ENCODE results near the gene TRAPPC14. TPM values are rescaled to one million over a fixed set of nuclear protein-coding genes. Genes with fewer than 3 reads are reported as not detected.
A peak's percentile ranks its signal among the peaks of the same experiment; 100 is the strongest.

The TRAPPC14 gene
- total RNA-seq, 1 donor from 2014 or later: 14.9 TPM

DNA sequence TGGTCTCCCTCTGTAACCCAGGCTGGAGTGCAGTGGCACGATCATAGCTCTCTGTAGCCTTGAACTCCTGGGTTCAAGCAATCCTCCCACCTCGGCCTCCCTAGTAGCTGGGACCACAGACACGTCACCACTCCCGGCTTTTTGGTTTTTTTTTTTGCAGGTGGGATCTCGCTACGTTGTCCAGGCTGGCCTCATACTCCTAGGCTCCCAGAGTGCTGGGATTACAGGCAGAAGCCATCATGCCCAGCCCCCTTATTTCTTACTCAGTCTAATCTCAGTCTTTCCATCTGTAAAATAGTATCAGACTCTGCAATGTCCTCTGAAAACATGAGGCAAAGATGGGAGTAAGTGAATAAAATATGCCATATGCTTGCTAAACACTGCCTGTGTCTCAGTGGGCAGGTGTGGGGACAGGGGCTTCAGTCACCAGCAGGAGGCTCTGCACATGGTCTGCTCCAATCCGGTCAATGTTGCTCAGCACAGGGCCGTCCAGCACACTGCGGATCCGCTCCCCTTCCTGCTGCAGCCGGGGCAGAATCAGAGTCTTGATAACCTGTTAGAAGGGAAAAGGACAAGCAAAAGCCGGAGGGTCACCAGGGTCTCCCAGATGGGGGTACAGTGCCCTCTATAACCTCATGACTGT is 48.9 kb downstream of the TRAPPC14 start:
- DNase-seq (ENCODE audit: low read depth): no peak
- TF ChIP-seq, protein P1, sequence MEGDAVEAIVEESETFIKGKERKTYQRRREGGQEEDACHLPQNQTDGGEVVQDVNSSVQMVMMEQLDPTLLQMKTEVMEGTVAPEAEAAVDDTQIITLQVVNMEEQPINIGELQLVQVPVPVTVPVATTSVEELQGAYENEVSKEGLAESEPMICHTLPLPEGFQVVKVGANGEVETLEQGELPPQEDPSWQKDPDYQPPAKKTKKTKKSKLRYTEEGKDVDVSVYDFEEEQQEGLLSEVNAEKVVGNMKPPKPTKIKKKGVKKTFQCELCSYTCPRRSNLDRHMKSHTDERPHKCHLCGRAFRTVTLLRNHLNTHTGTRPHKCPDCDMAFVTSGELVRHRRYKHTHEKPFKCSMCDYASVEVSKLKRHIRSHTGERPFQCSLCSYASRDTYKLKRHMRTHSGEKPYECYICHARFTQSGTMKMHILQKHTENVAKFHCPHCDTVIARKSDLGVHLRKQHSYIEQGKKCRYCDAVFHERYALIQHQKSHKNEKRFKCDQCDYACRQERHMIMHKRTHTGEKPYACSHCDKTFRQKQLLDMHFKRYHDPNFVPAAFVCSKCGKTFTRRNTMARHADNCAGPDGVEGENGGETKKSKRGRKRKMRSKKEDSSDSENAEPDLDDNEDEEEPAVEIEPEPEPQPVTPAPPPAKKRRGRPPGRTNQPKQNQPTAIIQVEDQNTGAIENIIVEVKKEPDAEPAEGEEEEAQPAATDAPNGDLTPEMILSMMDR (conservative IDR thresholded peaks at IDR 0.05; ENCODE audit: low read depth, low read length): peak; percentile 28
- no peak overlapping the region for H3K4me3 ChIP-seq (ENCODE audit: low read depth, low read length)

DNA sequence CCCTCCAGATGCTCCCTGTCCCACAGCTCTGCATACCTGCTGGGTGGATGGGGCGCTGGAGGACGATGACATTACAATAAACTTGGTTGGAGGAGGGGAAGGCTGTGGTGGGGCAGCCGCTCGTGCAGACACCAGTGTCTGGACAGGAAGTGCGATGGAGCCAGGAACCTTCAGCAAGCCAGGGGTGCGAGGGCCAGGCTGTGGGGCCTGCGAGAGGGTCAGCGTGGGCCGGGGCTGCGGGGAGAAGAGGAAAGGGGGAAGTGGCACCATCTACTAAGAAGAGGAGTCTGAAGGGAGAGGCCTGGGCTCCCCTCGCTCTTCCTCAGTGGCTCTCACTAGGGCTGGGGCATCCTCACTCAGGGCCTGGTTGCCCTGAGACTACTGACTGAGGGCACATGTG is 50.6 kb downstream of the TRAPPC14 start:
- TF ChIP-seq, protein P1 (conservative IDR thresholded peaks at IDR 0.05; ENCODE audit: low read depth, low read length): no peak
- no peak overlapping the region for H3K4me3 ChIP-seq (ENCODE audit: low read depth, low read length)
- DNase-seq (ENCODE audit: low read depth): no peak

DNA sequence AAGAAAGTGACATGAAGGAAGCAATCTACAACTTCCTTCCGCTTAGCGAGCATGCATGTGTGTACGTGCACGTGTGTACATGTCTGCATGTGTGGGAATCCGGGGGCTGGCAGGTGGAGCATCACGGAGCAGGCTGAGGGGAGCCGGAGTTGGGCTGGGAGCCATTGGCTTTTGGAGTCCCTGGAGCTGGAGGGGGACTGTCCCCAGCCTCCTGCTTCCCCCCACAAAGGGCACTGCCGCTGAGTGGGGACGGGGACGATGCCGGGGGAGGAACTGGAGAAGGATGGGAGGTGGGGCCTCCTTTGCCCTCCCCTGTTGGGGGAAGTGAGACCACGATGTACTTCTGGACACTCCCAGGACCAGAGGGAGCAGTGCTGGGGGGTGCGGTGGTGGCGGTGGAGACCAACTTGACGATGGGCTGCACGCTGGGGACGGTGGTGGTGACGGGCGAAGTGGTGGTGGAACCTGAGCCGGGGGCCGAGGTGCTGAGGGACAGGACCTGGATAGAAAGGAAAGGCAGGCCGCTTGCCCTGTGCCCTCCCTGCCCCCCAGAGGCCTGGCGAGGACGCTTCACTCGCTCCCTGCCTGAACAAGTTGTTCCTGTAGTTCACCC is 51.3 kb downstream of the TRAPPC14 start:
- TF ChIP-seq, protein P1 (conservative IDR thresholded peaks at IDR 0.05; ENCODE audit: low read depth, low read length): no peak
- no peak overlapping the region for H3K4me3 ChIP-seq (ENCODE audit: low read depth, low read length)
- DNase-seq (ENCODE audit: low read depth): no peak

DNA sequence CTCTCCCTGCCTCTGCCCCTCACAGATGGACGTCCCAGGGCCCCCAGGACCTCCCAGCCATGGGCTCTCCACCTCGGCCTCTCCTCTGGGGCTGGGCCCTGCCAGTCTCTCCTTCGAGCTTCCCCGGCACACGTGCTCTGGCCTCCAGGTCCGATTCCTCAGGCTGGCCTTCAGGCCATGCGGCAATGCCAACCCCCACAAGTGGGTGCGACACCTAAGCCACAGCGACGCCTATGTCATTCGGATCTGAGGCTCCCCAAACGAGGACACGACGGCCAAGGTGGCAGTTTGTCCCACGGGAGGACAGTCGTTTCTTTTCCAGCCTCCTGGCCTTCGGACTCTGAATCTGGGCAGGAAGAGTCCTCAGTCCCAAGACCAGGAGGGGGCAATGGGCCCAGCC is 51.9 kb downstream of the TRAPPC14 start:
- TF ChIP-seq, protein P1 (conservative IDR thresholded peaks at IDR 0.05; ENCODE audit: low read depth, low read length): no peak
- no peak overlapping the region for H3K4me3 ChIP-seq (ENCODE audit: low read depth, low read length)

DNA sequence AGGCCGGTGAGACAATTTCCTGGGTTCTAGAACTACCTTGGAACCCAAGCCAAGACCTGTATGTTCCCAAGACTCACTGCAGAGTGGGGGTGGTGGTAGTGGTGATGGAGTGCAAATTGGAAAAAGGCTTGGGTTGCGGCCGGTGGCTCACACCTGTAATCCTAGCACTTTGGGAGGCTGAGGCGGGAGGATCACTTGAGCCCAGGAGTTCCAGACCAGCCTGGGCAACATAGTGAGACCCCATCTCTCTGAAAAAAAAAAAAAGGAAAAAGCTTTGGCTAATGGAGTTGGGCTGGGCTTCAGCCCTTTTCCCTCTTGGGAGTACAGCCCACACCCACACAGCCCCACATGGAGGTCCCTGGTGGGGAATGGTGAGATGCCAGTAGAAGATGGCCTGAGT is 53.0 kb downstream of the TRAPPC14 start:
- H3K4me3 ChIP-seq (ENCODE audit: low read depth, low read length): no peak overlapping the region
- TF ChIP-seq, protein P1 (conservative IDR thresholded peaks at IDR 0.05; ENCODE audit: low read depth, low read length): no peak
- no peak for DNase-seq (ENCODE audit: low read depth)

More for the DNA sequence above, 51.9 kb downstream of the TRAPPC14 start:
- no peak for DNase-seq (ENCODE audit: low read depth)

Other genes starting within 250 kb of the TRAPPC14 start
- gene TRIM4, start 239.2 kb downstream of the TRAPPC14 start, total RNA-seq: 8.4 and 18.7 TPM in 2 replicates
- not detected in 2 replicates for gene GJC3, start 229.1 kb downstream of the TRAPPC14 start, total RNA-seq
- not detected in 2 replicates for gene AZGP1, start 182.7 kb downstream of the TRAPPC14 start, total RNA-seq
- gene ZKSCAN1, start 143.1 kb downstream of the TRAPPC14 start, total RNA-seq: 7.6 and 10.6 TPM in 2 replicates
- 2.4 and 10.7 TPM in 2 replicates for gene ZSCAN21, start 108.9 kb downstream of the TRAPPC14 start, total RNA-seq
- gene ZNF3, start 77.0 kb downstream of the TRAPPC14 start, total RNA-seq: 16.6 and 20.3 TPM in 2 replicates
- 39.9 and 73.2 TPM in 2 replicates for gene COPS6, start 69.8 kb downstream of the TRAPPC14 start, total RNA-seq
- 188 and 355 TPM in 2 replicates for gene MCM7, start 57.3 kb downstream of the TRAPPC14 start, total RNA-seq
- gene AP4M1, start 57.1 kb downstream of the TRAPPC14 start, total RNA-seq: 11.5 and 25.2 TPM in 2 replicates
- gene TAF6, start 39.4 kb downstream of the TRAPPC14 start, total RNA-seq: 62.8 and 73.6 TPM in 2 replicates
- gene CNPY4, start 39.1 kb downstream of the TRAPPC14 start, total RNA-seq: 8.8 and 10.1 TPM in 2 replicates
- gene MBLAC1, start 31.8 kb downstream of the TRAPPC14 start, total RNA-seq: 2.6 and 3.7 TPM in 2 replicates
- 201 and 232 TPM in 2 replicates for gene LAMTOR4, start 9.8 kb downstream of the TRAPPC14 start, total RNA-seq
- gene GAL3ST4, start 9.9 kb upstream of the TRAPPC14 start, total RNA-seq: 0.58 and 6.7 TPM in 2 replicates
- gene GPC2, start 18.7 kb upstream of the TRAPPC14 start, total RNA-seq: 4.1 and 11.0 TPM in 2 replicates
- gene STAG3, start 19.2 kb upstream of the TRAPPC14 start, total RNA-seq: 0.22 and 0.69 TPM in 2 replicates
- gene PVRIG, start 61.2 kb upstream of the TRAPPC14 start, total RNA-seq: not detected in 2 replicates
- gene SPDYE3, start 149.0 kb upstream of the TRAPPC14 start, total RNA-seq: not detected in 2 replicates
- 14.3 and 14.5 TPM in 2 replicates for gene PILRB, start 199.4 kb upstream of the TRAPPC14 start, total RNA-seq
- gene PILRA, start 214.8 kb upstream of the TRAPPC14 start, total RNA-seq: not detected in 2 replicates